ENCODE measurements around the gene EFNA5.

- no peak for TF ChIP-seq ZFP36L1 (CRISPR knock-in tag; IDR thresholded peaks at IDR 0.05)
- no peak for TF ChIP-seq POLR2A (IDR thresholded peaks at IDR 0.05; ENCODE audit: insufficient read depth in 1 of 2, low read depth in 2 of 2, low read length in 2 of 2)
- TF ChIP-seq RBM39 (IDR thresholded peaks at IDR 0.05; ENCODE audit: low read depth, low read length, poor library complexity, severe bottlenecking) = no peak
- TF ChIP-seq SIN3A (IDR thresholded peaks at IDR 0.05; ENCODE audit: borderline replicate concordance, low read depth, low read length) = no peak
Measured at GRCh38 chr5:107566986-107567385, 103.8 kb downstream of the EFNA5 start.

All from HepG2 (cell line).